NT2/D1 (cell line): Measurements from ENCODE around the gene FREM2.

Experiments
- SUZ12 ChIP-seq: IDR thresholded peaks from 2 replicates; pipeline ENCODE4 v1.6.1; 2011; ENCODE audit not compliant: insufficient read length, insufficient read depth; ENCODE audit errors: extremely low read depth
- ZNF274 ChIP-seq: IDR thresholded peaks from 2 replicates; pipeline ENCODE4 v1.6.1; 2011; ENCODE audit warnings: mild to moderate bottlenecking, low read depth, low read length

DNA sequence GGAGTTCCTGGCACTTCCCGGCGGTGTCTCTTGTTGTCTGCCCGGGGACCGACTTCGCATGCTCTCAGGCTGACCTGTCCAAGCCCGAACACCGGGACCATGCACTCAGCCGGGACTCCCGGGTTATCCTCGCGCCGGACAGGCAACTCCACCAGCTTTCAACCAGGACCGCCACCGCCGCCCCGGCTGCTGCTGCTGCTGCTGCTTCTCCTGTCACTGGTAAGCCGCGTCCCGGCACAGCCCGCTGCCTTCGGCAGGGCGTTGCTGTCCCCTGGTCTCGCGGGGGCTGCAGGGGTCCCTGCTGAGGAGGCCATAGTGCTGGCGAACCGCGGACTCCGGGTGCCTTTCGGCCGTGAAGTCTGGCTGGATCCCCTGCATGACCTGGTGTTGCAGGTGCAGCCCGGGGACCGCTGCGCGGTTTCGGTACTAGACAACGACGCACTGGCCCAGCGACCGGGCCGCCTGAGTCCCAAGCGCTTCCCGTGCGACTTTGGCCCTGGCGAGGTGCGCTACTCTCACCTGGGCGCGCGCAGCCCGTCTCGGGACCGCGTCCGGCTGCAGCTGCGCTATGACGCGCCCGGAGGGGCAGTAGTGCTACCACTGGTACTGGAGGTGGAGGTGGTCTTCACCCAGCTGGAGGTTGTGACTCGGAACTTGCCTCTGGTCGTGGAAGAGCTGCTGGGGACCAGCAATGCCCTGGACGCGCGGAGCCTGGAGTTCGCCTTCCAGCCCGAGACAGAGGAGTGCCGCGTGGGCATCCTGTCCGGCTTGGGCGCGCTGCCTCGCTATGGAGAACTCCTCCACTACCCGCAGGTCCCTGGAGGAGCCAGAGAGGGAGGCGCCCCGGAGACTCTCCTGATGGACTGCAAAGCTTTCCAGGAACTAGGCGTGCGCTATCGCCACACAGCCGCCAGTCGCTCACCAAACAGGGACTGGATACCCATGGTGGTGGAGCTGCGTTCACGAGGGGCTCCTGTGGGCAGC lies 661 bp downstream of the FREM2 start:
- TF ChIP-seq ZNF274 (no peak), SUZ12 (no peak)
